Activated naive CD8-positive, alpha-beta T cell (primary cell): ENCODE measurements around the gene BLM.

Experiments
- H3K27ac Mint-ChIP-seq: one replicate; pipeline ENCODE4 v1.8.0; 2021; ENCODE audit warnings: mixed read lengths
- H3K27me3 Mint-ChIP-seq: one replicate; pipeline ENCODE4 v1.8.0; 2021; ENCODE audit warnings: mixed read lengths
- H3K36me3 Mint-ChIP-seq: one replicate; pipeline ENCODE4 v1.8.0; 2021; ENCODE audit warnings: mixed read lengths
- H3K4me1 Mint-ChIP-seq: one replicate; pipeline ENCODE4 v1.8.0; 2021; ENCODE audit warnings: low read depth, mixed read lengths
- H3K4me3 Mint-ChIP-seq: one replicate; pipeline ENCODE4 v1.8.0; 2021; ENCODE audit warnings: mild to moderate bottlenecking, mixed read lengths
- H3K9me3 Mint-ChIP-seq: one replicate; pipeline ENCODE4 v1.8.0; 2021; ENCODE audit warnings: low read depth, mixed read lengths

BLM gene

GRCh38 chr15:90864507-90864906 is 147.4 kb downstream of the BLM start:
- Mint-ChIP-seq H3K27ac (no peak overlapping the region), H3K4me1 (peaks cover 19% of the 10 kb centered on the region), H3K9me3 (no peaks in the 10 kb centered on the region), H3K4me3 (no peak overlapping the region), H3K27me3 (no peaks in the 10 kb centered on the region), H3K36me3 (no peaks in the 10 kb centered on the region)

GRCh38 chr15:90865702-90866101 is 148.6 kb downstream of the BLM start:
- H3K36me3 Mint-ChIP-seq: no peaks in the 10 kb centered on the region
- no peaks in the 10 kb centered on the region for H3K9me3 Mint-ChIP-seq
- H3K4me3 Mint-ChIP-seq: no peak overlapping the region
- peaks cover 31% of the 10 kb centered on the region for H3K4me1 Mint-ChIP-seq
- no peaks in the 10 kb centered on the region for H3K27me3 Mint-ChIP-seq
- H3K27ac Mint-ChIP-seq: no peak overlapping the region
